Measurements from ENCODE around the gene CHSY3.

DNA sequence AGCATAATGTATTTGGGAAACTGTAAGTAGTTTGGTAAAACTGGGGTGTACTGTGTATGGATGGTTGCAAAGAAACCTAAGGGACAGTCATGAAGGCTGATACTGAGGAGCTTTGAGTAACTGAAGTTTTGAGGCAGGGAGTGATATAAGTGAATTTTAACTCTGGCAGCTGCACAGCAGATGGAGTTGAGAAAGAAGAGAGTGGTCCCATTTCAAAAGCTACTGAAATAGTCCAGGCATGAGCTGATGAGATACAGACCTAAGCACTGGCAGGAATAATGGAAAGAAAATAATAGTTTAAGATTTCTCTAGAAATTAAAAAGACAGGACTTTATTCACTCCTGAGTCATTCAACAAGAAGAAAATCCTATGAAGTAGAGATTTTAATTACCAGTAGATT lies 232.0 kb downstream of the CHSY3 start:
- TF ChIP-seq CTCF (IDR thresholded peaks at IDR 0.05): no peak
- no peak for TF ChIP-seq POLR2A (IDR thresholded peaks at IDR 0.05)
